ENCODE measurements around the gene WFIKKN1. TPM values are rescaled to one million over a fixed set of nuclear protein-coding genes. Genes with fewer than 3 reads are reported as not detected.

WFIKKN1 gene
- total and polyA plus RNA-seq, 2 of the 13 experiments (the other 11 are each of a cell fraction or from before 2014, with no cell fraction given): 1.7 to 4.9 TPM

GRCh38 chr16:582218-582613, 48.6 kb upstream of the WFIKKN1 start (continued):
- TF ChIP-seq ZBTB39 (CRISPR knock-in tag; IDR thresholded peaks at IDR 0.05) (no peak), ATRX (CRISPR knock-in tag; IDR thresholded peaks at IDR 0.05; ENCODE audit: borderline replicate concordance) (no peak), HIC2 (CRISPR knock-in tag; IDR thresholded peaks at IDR 0.05; ENCODE audit: low read depth) (no peak)

- WGBS (ENCODE audit: low lambda C conversion rate): 87% methylated on average over 10 of the region's 21 CpGs
- no peak for FAIRE-seq
Observed at GRCh38 chr16:582614-583331, 48.0 kb upstream of the WFIKKN1 start.

More at GRCh38 chr16:582614-583331, 48.0 kb upstream of the WFIKKN1 start:
- H3K9ac ChIP-seq (ENCODE audit: insufficient read depth, low read depth, low read length): no peak overlapping the region
- peaks cover 28% of the 10 kb centered on the region for H3K4me1 ChIP-seq (ENCODE audit: insufficient read depth, low read length)
- ChIA-PET CTCF (ENCODE audit: low intra/inter-chr PET ratio, low total read pairs) (no interaction called here), POLR2A (no interaction called here)
- no peaks in the 10 kb centered on the region for H4K20me1 ChIP-seq (ENCODE audit: insufficient read depth, low read length)
- ATAC-seq (no peak), DNase-seq (ENCODE audit: low spot score) (no peak)
- no TSS peak for BruUV-seq (replicated peaks)
- in situ Hi-C loops (cut with HindIII; ENCODE audit: extremely low pct_ligation_motif_present, low pct_unique_long_range_greater_than_20kb): no loop called here
- no peak overlapping the region for H3K4me2 ChIP-seq (ENCODE audit: low read depth, low read length)
- H3K27ac ChIP-seq (ENCODE audit: extremely low read length, insufficient read depth, low read length): no peak overlapping the region
- TF ChIP-seq ZNF136 (CRISPR knock-in tag; IDR thresholded peaks at IDR 0.05; ENCODE audit: low read depth): no peak
- TF ChIP-seq POLR2G (IDR thresholded peaks at IDR 0.05; ENCODE audit: low read depth, low read length): 0 out of 2 replicates have a peak, but pooled peaks have one; percentile 31
- TF ChIP-seq MXD1 (CRISPR knock-in tag; IDR thresholded peaks at IDR 0.05): no peak
- TF ChIP-seq REXO4 (CRISPR knock-in tag; IDR thresholded peaks at IDR 0.05; ENCODE audit: borderline replicate concordance): no peak
- 0 out of 2 replicates have a peak, but pooled peaks have one; percentile 16 for TF ChIP-seq RBFOX2 (IDR thresholded peaks at IDR 0.05; ENCODE audit: low read depth, low read length)
- peak; percentile 80 for TF ChIP-seq HNRNPL (IDR thresholded peaks at IDR 0.05; ENCODE audit: low read depth, low read length)
- no peaks in the 10 kb centered on the region for H3K27me3 ChIP-seq (ENCODE audit: control insufficient read depth in 1 of 2, insufficient read depth in 2 of 2, low read length in 2 of 2)
- no peaks in the 10 kb centered on the region for H3K36me3 ChIP-seq (replicated peaks in 1 of 2; ENCODE audit: control insufficient read depth in 1 of 2, insufficient read depth in 2 of 2, low read length in 2 of 2)
- no peaks in the 10 kb centered on the region for H3K9me3 ChIP-seq (ENCODE audit: low read length)
- H3K79me2 ChIP-seq (ENCODE audit: insufficient read depth, low read length): peaks cover 3% of the 10 kb centered on the region
- H3K4me3 ChIP-seq (replicated peaks in 1 of 3; ENCODE audit: insufficient read depth in 1 of 3, low read depth in 2 of 3, low read length in 3 of 3): no peak overlapping the region
- intact Hi-C loops (cut with micrococcal nuclease; ENCODE audit: unreplicated experiment): loop anchor here (10.0 kb wide), 1 partner anchor 62 kb away; the partner anchor contains the start of genes MCRIP2 and WDR90
- no peak overlapping the region for H2AFZ ChIP-seq (ENCODE audit: low read length)
